Keratinocyte (primary cell): ENCODE data around the gene RETREG1.
"Not testable (repeated sequence)": the region's sequence is repeated elsewhere in the genome, so short reads cannot be mapped to it uniquely, and the experiment has no call there.

ENCODE experiments used
- CTCF ChIP-seq, 3 experiments: IDR thresholded peaks in 1 of 3; conservative IDR thresholded peaks in 1 of 3; optimal IDR thresholded peaks in 1 of 3; 2 replicates in 2 of 3; 3 replicates in 1 of 3; pipeline versions ENCODE3 to v1.5.1; 2011; ENCODE audit warnings: low read length in 3 of 3, mild to moderate bottlenecking in 3 of 3, moderate library complexity in 2 of 3, control low read depth in 1 of 3, inconsistent platforms in 1 of 3; ENCODE audit not compliant: insufficient read depth in 2 of 3; ENCODE audit errors: extremely low read depth in 1 of 3
- EZH2 ChIP-seq: IDR thresholded peaks from one replicate; pipeline ENCODE4 v1.6.1; 2012; ENCODE audit warnings: inconsistent platforms, mild to moderate bottlenecking, low read length, moderate library complexity

GRCh38 chr5:16541592-16541991, 75.2 kb downstream of the RETREG1 start:
- not testable (repeated sequence) for TF ChIP-seq CTCF (optimal IDR thresholded peaks at IDR 0.05 in 1 of 3, IDR thresholded peaks at IDR 0.05 in 1 of 3, conservative IDR thresholded peaks at IDR 0.05 in 1 of 3; ENCODE audit: extremely low read depth in 1 of 3, insufficient read depth in 2 of 3, low read length in 3 of 3); EZH2
